Activated CD8-positive, alpha-beta T cell treated with anti-CD3 and anti-CD28 coated beads for 36 hours (primary cell): Measurements from ENCODE around the gene PTX4. TPM values are rescaled to one million over a fixed set of nuclear protein-coding genes. Genes with fewer than 3 reads are reported as not detected.

Experiments used
- ATAC-seq: fragments of 200-7000 bp; cut with Tn5 transposase; one replicate; pipeline ENCODE4 v1.10.0; 2021; ENCODE audit warnings: mild to moderate bottlenecking, moderate library complexity
- CTCF ChIA-PET: fragments of 350-600 bp; sonication (Branson Sonifier 250); formaldehyde crosslinking; loops from one replicate; lab custom pipeline; 2021; ENCODE audit warnings: antibody characterized with exemption; lab: Charles Lee
- POLR2A ChIA-PET: fragments of 350-600 bp; sonication (Branson Sonifier 250); formaldehyde crosslinking; loops from one replicate; lab custom pipeline; 2021; ENCODE audit warnings: antibody characterized with exemption; lab: Charles Lee
- DNase-seq: peaks from one replicate; pipeline ENCODE4 v3.0.0-alpha.2; 2020
- H3K27ac Mint-ChIP-seq: one replicate; pipeline ENCODE4 v1.8.0; 2021; ENCODE audit warnings: mild to moderate bottlenecking, mixed read lengths
- H3K27me3 Mint-ChIP-seq: one replicate; pipeline ENCODE4 v1.8.0; 2021; ENCODE audit warnings: mixed read lengths
- H3K36me3 Mint-ChIP-seq: one replicate; pipeline ENCODE4 v1.8.0; 2021; ENCODE audit warnings: low read depth, mixed read lengths
- H3K4me1 Mint-ChIP-seq: one replicate; pipeline ENCODE4 v1.8.0; 2021; ENCODE audit warnings: low read depth, mixed read lengths
- H3K4me3 Mint-ChIP-seq: one replicate; pipeline ENCODE4 v1.8.0; 2021; ENCODE audit warnings: mild to moderate bottlenecking, moderate library complexity, mixed read lengths
- H3K9me3 Mint-ChIP-seq: one replicate; pipeline ENCODE4 v1.8.0; 2021; ENCODE audit warnings: mixed read lengths
- CTCF ChIP-seq: fragments of 200-600 bp; IDR thresholded peaks from one replicate; pipeline ENCODE4 v1.8.0; 2022; ENCODE audit warnings: antibody characterized with exemption, mild to moderate bottlenecking
- intact Hi-C: fragments of 100-400 bp; cut with micrococcal nuclease; formaldehyde crosslinking; loops from one replicate; pipeline ENCODE4 v1.10.0; 2022
- total RNA-seq, 2 experiments: library from RNA; stranded (reverse); gene quantifications; one replicate each; pipeline ENCODE4 v1.2.3, GENCODE V29; 2021

The PTX4 gene
- total RNA-seq, 2 experiments from 2014 or later = not detected

GRCh38 chr16:1524366-1524765 lies 35.6 kb upstream of the PTX4 start:
- TF ChIP-seq CTCF = no peak
- Mint-ChIP-seq H3K4me3 (no peak overlapping the region), H3K9me3 (no peaks in the 10 kb centered on the region), H3K27ac (no peak overlapping the region), H3K4me1 (peaks cover 20% of the 10 kb centered on the region), H3K36me3 (no peaks in the 10 kb centered on the region), H3K27me3 (no peaks in the 10 kb centered on the region)
- intact Hi-C loops = no loop called here
- POLR2A ChIA-PET = interaction anchor here (1.0 to 1.8 kb wide), 5 partner anchors 9 to 32 kb away, joined by 3 to 4 read pairs (median 3); partner anchors contain the start of genes TELO2 and TMEM204
- DNase-seq = no peak
- CTCF ChIA-PET = no interaction called here
- ATAC-seq = no peak

DNA sequence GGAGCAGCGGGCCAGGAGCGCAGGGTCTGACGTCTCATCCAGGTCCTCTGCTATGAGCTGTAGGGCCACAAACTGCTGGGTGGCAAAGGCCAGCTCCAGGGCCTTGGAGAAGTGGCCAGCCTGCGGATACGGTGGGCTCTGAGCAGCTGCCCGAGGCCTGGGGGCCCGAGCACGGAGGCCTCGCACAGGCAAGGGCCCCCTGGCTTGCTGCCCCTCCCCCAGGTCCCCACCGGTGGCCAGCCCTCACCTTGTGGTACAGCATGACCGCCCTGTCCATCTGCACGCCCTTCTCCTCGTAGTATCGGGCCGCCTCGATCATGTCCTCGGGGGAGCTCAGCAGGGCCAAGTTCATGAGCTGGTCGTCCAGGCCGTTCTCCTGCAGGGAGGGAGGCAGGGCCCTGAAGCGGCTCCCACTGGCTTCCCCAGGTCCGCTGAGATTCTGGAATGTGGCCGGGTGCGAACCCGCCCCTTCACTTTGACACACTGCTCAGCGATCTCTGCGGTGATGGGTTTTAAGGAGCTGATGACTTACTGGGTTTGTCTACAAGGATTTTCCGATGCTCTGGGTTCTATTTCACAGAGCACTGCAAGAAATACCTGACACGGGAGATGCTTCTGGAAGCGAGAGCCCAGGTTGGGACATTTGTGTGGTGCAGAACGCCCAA lies 35.0 kb upstream of the PTX4 start:
- ATAC-seq = no peak
- ChIA-PET CTCF (no interaction called here), POLR2A (interaction anchor here (1.0 to 1.4 kb wide), 4 partner anchors 9 to 25 kb away, joined by 3 to 6 read pairs (median 4); no protein-coding TSS in a partner anchor)
- no peak for DNase-seq
- no peak overlapping the region for H3K27ac Mint-ChIP-seq
- intact Hi-C loops = no loop called here
- H3K4me1 Mint-ChIP-seq = peaks cover 20% of the 10 kb centered on the region
- H3K36me3 Mint-ChIP-seq = no peaks in the 10 kb centered on the region
- H3K9me3 Mint-ChIP-seq = no peaks in the 10 kb centered on the region
- TF ChIP-seq CTCF = no peak
- no peaks in the 10 kb centered on the region for H3K27me3 Mint-ChIP-seq
- H3K4me3 Mint-ChIP-seq = no peak overlapping the region

DNA sequence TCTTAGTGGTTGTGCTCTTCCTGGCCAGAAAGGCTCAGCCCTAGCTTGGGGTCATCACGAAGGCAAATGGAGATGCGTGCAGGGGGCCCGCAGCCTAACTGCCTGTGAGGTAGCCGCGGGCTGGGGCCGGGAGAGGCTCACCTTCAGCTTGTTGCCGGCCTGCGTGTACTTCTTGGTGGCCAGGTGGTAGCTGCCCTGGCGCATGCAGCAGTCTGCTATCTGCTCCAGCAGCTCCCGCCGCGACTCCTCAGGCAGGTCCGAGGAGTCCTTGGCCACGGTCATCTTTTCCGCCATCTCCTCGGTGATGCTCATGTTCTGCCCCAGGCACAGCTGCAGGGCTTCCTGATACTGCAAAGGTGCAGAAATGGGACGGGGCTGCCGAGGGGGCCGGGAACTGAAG lies 31.7 kb upstream of the PTX4 start:
- H3K27me3 Mint-ChIP-seq = no peaks in the 10 kb centered on the region
- ChIA-PET POLR2A (no interaction called here), CTCF (no interaction called here)
- no peak for ATAC-seq
- TF ChIP-seq CTCF = no peak
- intact Hi-C loops = no loop called here
- peaks cover under 1% of the 10 kb centered on the region for H3K4me1 Mint-ChIP-seq
- no peak overlapping the region for H3K27ac Mint-ChIP-seq
- no peak overlapping the region for H3K4me3 Mint-ChIP-seq
- H3K9me3 Mint-ChIP-seq = no peaks in the 10 kb centered on the region
- DNase-seq = no peak
- no peaks in the 10 kb centered on the region for H3K36me3 Mint-ChIP-seq

DNA sequence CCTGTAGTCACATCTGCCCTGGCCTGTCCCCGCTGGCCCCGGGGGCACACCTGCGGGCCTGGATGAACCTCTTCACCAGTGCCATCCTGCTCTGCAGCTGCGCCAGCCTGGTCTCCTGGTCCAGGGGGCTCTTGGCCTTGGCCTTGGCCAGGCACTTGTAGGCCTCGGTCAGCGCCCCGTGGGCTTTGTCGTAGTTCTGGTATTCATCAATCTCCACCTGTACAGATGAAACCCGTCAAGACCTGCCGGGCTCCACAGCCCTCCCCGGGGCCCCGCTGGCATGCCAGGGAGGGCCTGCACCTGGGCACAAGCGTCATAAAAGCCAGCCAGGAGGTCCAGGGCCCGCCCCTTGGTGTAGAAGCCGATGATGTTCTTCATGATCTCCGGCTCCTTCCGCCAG lies 31.1 kb upstream of the PTX4 start:
- Mint-ChIP-seq H3K4me3 (no peak overlapping the region), H3K36me3 (peaks cover 3% of the 10 kb centered on the region), H3K27me3 (no peaks in the 10 kb centered on the region), H3K27ac (no peak overlapping the region), H3K9me3 (no peaks in the 10 kb centered on the region), H3K4me1 (no peaks in the 10 kb centered on the region)
- ChIA-PET CTCF (no interaction called here), POLR2A (no interaction called here)
- DNase-seq (no peak), ATAC-seq (no peak)
- intact Hi-C loops = no loop called here
- no peak for TF ChIP-seq CTCF

GRCh38 chr16:1518626-1519135 lies 29.9 kb upstream of the PTX4 start:
- Mint-ChIP-seq H3K4me1 (no peaks in the 10 kb centered on the region), H3K4me3 (no peak overlapping the region), H3K9me3 (no peaks in the 10 kb centered on the region), H3K27ac (no peak overlapping the region), H3K27me3 (no peaks in the 10 kb centered on the region), H3K36me3 (peaks cover 7% of the 10 kb centered on the region)
- DNase-seq (no peak), ATAC-seq (no peak)
- TF ChIP-seq CTCF = no peak
- intact Hi-C loops = no loop called here
- ChIA-PET CTCF (no interaction called here), POLR2A (interaction anchor here (0.7 to 1.4 kb wide), 2 partner anchors 15 to 17 kb away, joined by 3 read pairs; no protein-coding TSS in a partner anchor)
